HepG2 (cell line): Measurements from ENCODE around the gene RAB8A.

Experiments used
- HDAC2 ChIP-seq: sonication (generic); formaldehyde crosslinking; IDR thresholded peaks from 2 replicates; pipeline ENCODE4 v1.4.0; 2020; ENCODE audit warnings: missing genetic modification reagents
- UBTF ChIP-seq: sonication (generic); formaldehyde crosslinking; IDR thresholded peaks from 2 replicates; pipeline ENCODE4 v1.4.0; 2020; ENCODE audit warnings: mild to moderate bottlenecking, missing genetic modification reagents
- ZNF570 ChIP-seq: sonication (generic); formaldehyde crosslinking; IDR thresholded peaks from 2 replicates; pipeline ENCODE4 v1.4.0; 2020; ENCODE audit warnings: mild to moderate bottlenecking, missing genetic modification reagents, borderline replicate concordance

GRCh38 chr19:16143399-16144215, 31.9 kb downstream of the RAB8A start, which contains the start of gene HSH2D:
- TF ChIP-seq ZNF570 (no peak), HDAC2 (CRISPR knock-in tag) (no peak), UBTF (no peak)
